Type B pancreatic cell (in vitro differentiated cells): ENCODE data around the gene VIPR2. TPM values are rescaled to one million over a fixed set of nuclear protein-coding genes. Genes with fewer than 3 reads are reported as not detected.

ENCODE experiments used
- DNase-seq: peaks from one replicate; pipeline ENCODE4 v3.0.0; 2021; ENCODE audit warnings: mixed read lengths; ENCODE audit not compliant: unreplicated experiment; ENCODE audit errors: extremely low spot score
- H3K27ac Mint-ChIP-seq: 2 replicates; pipeline ENCODE4 v1.8.0; 2021; ENCODE audit warnings: mild to moderate bottlenecking, mixed read lengths
- H3K27me3 Mint-ChIP-seq: 2 replicates; pipeline ENCODE4 v1.8.0; 2021; ENCODE audit warnings: mixed read lengths
- H3K36me3 Mint-ChIP-seq: 2 replicates; pipeline ENCODE4 v1.8.0; 2021; ENCODE audit warnings: mixed read lengths
- H3K4me1 Mint-ChIP-seq: one replicate; pipeline ENCODE4 v1.8.0; 2021; ENCODE audit warnings: mixed read lengths; ENCODE audit not compliant: unreplicated experiment
- H3K4me3 Mint-ChIP-seq: 2 replicates; pipeline ENCODE4 v1.8.0; 2021; ENCODE audit warnings: mild to moderate bottlenecking, mixed read lengths
- H3K9me3 Mint-ChIP-seq: 2 replicates; pipeline ENCODE4 v1.8.0; 2021; ENCODE audit warnings: mixed read lengths
- total RNA-seq: library from RNA; stranded (reverse); gene quantifications from 2 replicates; pipeline ENCODE4 v1.2.1, GENCODE V29; 2021; ENCODE audit warnings: low replicate concordance
- TF ChIP-seq, protein P1 (sequence below): fragments of 200-600 bp; sonication (generic); conservative IDR thresholded peaks from 2 replicates; pipeline ENCODE4 v1.5.0; 2021; ENCODE audit warnings: antibody characterized with exemption, mild to moderate bottlenecking

VIPR2 gene
- total RNA-seq, 1 donor from 2014 or later = 0.31 TPM

- TF ChIP-seq, protein P1, sequence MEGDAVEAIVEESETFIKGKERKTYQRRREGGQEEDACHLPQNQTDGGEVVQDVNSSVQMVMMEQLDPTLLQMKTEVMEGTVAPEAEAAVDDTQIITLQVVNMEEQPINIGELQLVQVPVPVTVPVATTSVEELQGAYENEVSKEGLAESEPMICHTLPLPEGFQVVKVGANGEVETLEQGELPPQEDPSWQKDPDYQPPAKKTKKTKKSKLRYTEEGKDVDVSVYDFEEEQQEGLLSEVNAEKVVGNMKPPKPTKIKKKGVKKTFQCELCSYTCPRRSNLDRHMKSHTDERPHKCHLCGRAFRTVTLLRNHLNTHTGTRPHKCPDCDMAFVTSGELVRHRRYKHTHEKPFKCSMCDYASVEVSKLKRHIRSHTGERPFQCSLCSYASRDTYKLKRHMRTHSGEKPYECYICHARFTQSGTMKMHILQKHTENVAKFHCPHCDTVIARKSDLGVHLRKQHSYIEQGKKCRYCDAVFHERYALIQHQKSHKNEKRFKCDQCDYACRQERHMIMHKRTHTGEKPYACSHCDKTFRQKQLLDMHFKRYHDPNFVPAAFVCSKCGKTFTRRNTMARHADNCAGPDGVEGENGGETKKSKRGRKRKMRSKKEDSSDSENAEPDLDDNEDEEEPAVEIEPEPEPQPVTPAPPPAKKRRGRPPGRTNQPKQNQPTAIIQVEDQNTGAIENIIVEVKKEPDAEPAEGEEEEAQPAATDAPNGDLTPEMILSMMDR = no peak
- H3K27me3 Mint-ChIP-seq = peaks cover 12% of the 10 kb centered on the region
- H3K9me3 Mint-ChIP-seq = no peaks in the 10 kb centered on the region
- no peak overlapping the region for H3K4me3 Mint-ChIP-seq
- peak; percentile 63 for DNase-seq
- H3K27ac Mint-ChIP-seq = no peak overlapping the region
- no peaks in the 10 kb centered on the region for H3K36me3 Mint-ChIP-seq
- peaks cover 1% of the 10 kb centered on the region for H3K4me1 Mint-ChIP-seq
Measured at GRCh38 chr7:159075563-159076238, 69.0 kb downstream of the VIPR2 start.

GRCh38 chr7:159071260-159071659 is 73.4 kb downstream of the VIPR2 start:
- Mint-ChIP-seq H3K27me3 (peaks cover 3% of the 10 kb centered on the region), H3K36me3 (no peaks in the 10 kb centered on the region), H3K27ac (no peak overlapping the region), H3K4me1 (peaks cover 18% of the 10 kb centered on the region), H3K9me3 (no peaks in the 10 kb centered on the region), H3K4me3 (no peak overlapping the region)
- no peak for DNase-seq
- TF ChIP-seq, protein P1 = no peak

- Mint-ChIP-seq H3K4me3 (no peak overlapping the region), H3K9me3 (no peaks in the 10 kb centered on the region), H3K36me3 (no peaks in the 10 kb centered on the region), H3K27ac (no peak overlapping the region), H3K27me3 (peaks cover 3% of the 10 kb centered on the region), H3K4me1 (peaks cover 18% of the 10 kb centered on the region)
- no peak for DNase-seq
- TF ChIP-seq, protein P1 = no peak
Measured at GRCh38 chr7:159070431-159071148, 74.1 kb downstream of the VIPR2 start.

GRCh38 chr7:159068893-159069448 is 75.7 kb downstream of the VIPR2 start:
- Mint-ChIP-seq H3K27ac (no peak overlapping the region), H3K4me1 (peaks cover 18% of the 10 kb centered on the region), H3K27me3 (peaks cover 3% of the 10 kb centered on the region), H3K4me3 (no peak overlapping the region), H3K36me3 (no peaks in the 10 kb centered on the region), H3K9me3 (no peaks in the 10 kb centered on the region)
- TF ChIP-seq, protein P1 = no peak
- no peak for DNase-seq

DNA sequence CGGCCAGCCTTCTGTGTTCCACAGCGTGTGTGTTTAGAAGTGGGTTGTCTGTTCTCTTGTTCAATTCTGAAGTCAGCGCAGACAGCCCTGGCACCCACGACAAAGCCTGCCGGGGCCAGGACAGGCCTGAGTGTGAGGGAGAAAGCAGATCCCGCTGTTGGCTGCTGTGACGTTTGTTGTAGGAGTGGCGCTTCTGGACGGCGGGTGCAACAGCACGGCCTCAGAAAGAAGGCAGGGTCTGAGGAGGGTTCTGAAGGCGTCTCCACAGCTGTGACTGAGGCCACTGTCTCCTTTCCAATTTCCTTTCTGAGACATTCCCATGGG is 76.2 kb downstream of the VIPR2 start:
- H3K36me3 Mint-ChIP-seq = no peaks in the 10 kb centered on the region
- TF ChIP-seq, protein P1 = no peak
- H3K27ac Mint-ChIP-seq = no peak overlapping the region
- no peak for DNase-seq
- no peaks in the 10 kb centered on the region for H3K9me3 Mint-ChIP-seq
- no peak overlapping the region for H3K4me3 Mint-ChIP-seq
- peaks cover 3% of the 10 kb centered on the region for H3K27me3 Mint-ChIP-seq
- peaks cover 18% of the 10 kb centered on the region for H3K4me1 Mint-ChIP-seq
